Transverse colon (tissue), 4 donors: Measurements from ENCODE around the gene NEDD4L. TPM values are rescaled to one million over a fixed set of nuclear protein-coding genes. Genes with fewer than 3 reads are reported as not detected.

ENCODE experiments used
- DNase-seq: peaks from one replicate; pipeline ENCODE4 v3.0.0-alpha.2; 2019
- H3K27ac ChIP-seq, 4 donors: fragments of 200-600 bp; sonication (generic); 2 replicates each; pipeline ENCODE4 v1.5.1; 2016 to 2018; ENCODE audit warnings: inconsistent platforms in 4 of 4
- H3K27me3 ChIP-seq: fragments of 200-600 bp; sonication (generic); 2 replicates; pipeline ENCODE4 v1.5.1; 2017; ENCODE audit warnings: inconsistent platforms
- H3K36me3 ChIP-seq, 4 donors: fragments of 200-600 bp; sonication (generic); 2 replicates each; pipeline ENCODE4 v1.5.1; 2017 to 2019; ENCODE audit warnings: inconsistent platforms in 4 of 4
- H3K4me1 ChIP-seq, 4 donors: fragments of 200-600 bp; sonication (generic); 2 replicates each; pipeline ENCODE4 v1.5.1; 2017 to 2020; ENCODE audit warnings: inconsistent platforms in 4 of 4
- H3K4me3 ChIP-seq, 4 donors: fragments of 200-600 bp; sonication (generic); 1 replicate in 1 of 4; 2 replicates in 3 of 4; pipeline versions ENCODE4 v1.5.1 to v1.6.1; 2017 to 2019; ENCODE audit warnings: inconsistent platforms in 4 of 4
- H3K9me3 ChIP-seq, 2 donors: fragments of 200-600 bp; sonication (generic); 2 replicates each; pipeline ENCODE4 v1.5.1; 2017 to 2019; ENCODE audit warnings: inconsistent platforms in 2 of 2
- CTCF ChIP-seq, 5 experiments: fragments of 200-600 bp in 3 of 5; fragments of 450-650 bp in 2 of 5; sonication (generic) in 3 of 5; IDR thresholded peaks; 1 replicate in 2 of 5; 2 replicates in 3 of 5; pipeline ENCODE4 v1.5.1; 2016 to 2017; ENCODE audit warnings: antibody characterized with exemption in 5 of 5, inconsistent platforms in 3 of 5, mild to moderate bottlenecking in 2 of 5, moderate library complexity in 1 of 5
- EP300 ChIP-seq: sonication (generic); formaldehyde crosslinking; IDR thresholded peaks from one replicate; pipeline ENCODE4 v1.6.1; 2017; ENCODE audit warnings: antibody characterized with exemption, low read depth
- POLR2A ChIP-seq: fragments of 450-650 bp; IDR thresholded peaks from one replicate; pipeline ENCODE4 v1.6.1; 2016; ENCODE audit warnings: antibody characterized with exemption, mild to moderate bottlenecking, moderate library complexity
- POLR2AphosphoS5 ChIP-seq, 3 donors: sonication (generic); formaldehyde crosslinking; IDR thresholded peaks; one replicate each; pipeline ENCODE4 v1.6.1; 2016; ENCODE audit warnings: antibody characterized with exemption in 3 of 3
- WGBS, 2 donors: methylation state at CpG; one replicate each; pipeline ENCODE4 v1.1.5; 2018; ENCODE audit warnings: low coverage in 1 of 2; 5-methylcytosine and 5-hydroxymethylcytosine counted together
- in situ Hi-C, 4 donors: fragments of 200-750 bp; cut with MboI; loops; one replicate each; pipeline versions ENCODE4 v1.15.0 to v1.15.1; 2017; ENCODE audit warnings: low sequenced_read_pairs in 3 of 4, low pct_ligation_motif_present in 1 of 4, low pct_unique_long_range_greater_than_20kb in 1 of 4
- intact Hi-C: fragments of 100-400 bp; cut with DNase I; formaldehyde crosslinking; loops from one replicate; pipeline ENCODE4 v1.15.1; 2023; ENCODE audit warnings: low total_unique reads
- total RNA-seq, 4 donors: library from RNA; depleted of rRNA; stranded (reverse); fragments of >200 nt; gene quantifications; one replicate each; pipeline ENCODE4 v1.1.0, GENCODE V29; 2016

NEDD4L gene
- total RNA-seq, 4 donors from 2014 or later: 217 to 773 (median 305) TPM

- Histone ChIP-seq H3K27me3 (no peaks in the 10 kb centered on the region), H3K27ac (no peak overlapping the region), H3K4me3 (no peak overlapping the region), H3K36me3 (no peaks in the 10 kb centered on the region), H3K9me3 (no peaks in the 10 kb centered on the region), H3K4me1 (peaks cover 4 to 52% (median 40%) of the 10 kb centered on the region in 4 donors)
- no peak for DNase-seq
- intact Hi-C loops: no loop called here
- WGBS, 2 donors: 61 to 67% methylated on average over 1 of the region's 1 CpG
- in situ Hi-C loops: no loop called here
- no peak for TF ChIP-seq EP300
- TF ChIP-seq POLR2A: no peak
- TF ChIP-seq CTCF (IDR thresholded peaks at IDR 0.05): no peak
- no peak for TF ChIP-seq POLR2AphosphoS5 (IDR thresholded peaks at IDR 0.05)
These were observed 174.1 kb downstream of the NEDD4L start for GRCh38 chr18:58218117-58218516.

GRCh38 chr18:58221060-58221725 is 177.2 kb downstream of the NEDD4L start:
- H3K36me3 ChIP-seq: no peaks in the 10 kb centered on the region
- H3K4me3 ChIP-seq: peak overlapping the region in 3 of 4 donors; percentile 10 to 43 (median 26)
- intact Hi-C loops (no loop called here), in situ Hi-C loops (no loop called here)
- H3K9me3 ChIP-seq: no peaks in the 10 kb centered on the region
- WGBS, 2 donors: 40 to 71% methylated on average over 3 to 12 of the region's 12 CpGs
- DNase-seq: peak; percentile 81
- H3K4me1 ChIP-seq: peaks cover 4 to 64% (median 44%) of the 10 kb centered on the region in 4 donors
- H3K27me3 ChIP-seq: no peaks in the 10 kb centered on the region
- peak overlapping the region; percentile 82 to 84 (median 84) for H3K27ac ChIP-seq
- TF ChIP-seq POLR2AphosphoS5 (IDR thresholded peaks at IDR 0.05) (peak; percentile 75 to 97 (median 96)), EP300 (no peak), POLR2A (peak; percentile 93)

DNA sequence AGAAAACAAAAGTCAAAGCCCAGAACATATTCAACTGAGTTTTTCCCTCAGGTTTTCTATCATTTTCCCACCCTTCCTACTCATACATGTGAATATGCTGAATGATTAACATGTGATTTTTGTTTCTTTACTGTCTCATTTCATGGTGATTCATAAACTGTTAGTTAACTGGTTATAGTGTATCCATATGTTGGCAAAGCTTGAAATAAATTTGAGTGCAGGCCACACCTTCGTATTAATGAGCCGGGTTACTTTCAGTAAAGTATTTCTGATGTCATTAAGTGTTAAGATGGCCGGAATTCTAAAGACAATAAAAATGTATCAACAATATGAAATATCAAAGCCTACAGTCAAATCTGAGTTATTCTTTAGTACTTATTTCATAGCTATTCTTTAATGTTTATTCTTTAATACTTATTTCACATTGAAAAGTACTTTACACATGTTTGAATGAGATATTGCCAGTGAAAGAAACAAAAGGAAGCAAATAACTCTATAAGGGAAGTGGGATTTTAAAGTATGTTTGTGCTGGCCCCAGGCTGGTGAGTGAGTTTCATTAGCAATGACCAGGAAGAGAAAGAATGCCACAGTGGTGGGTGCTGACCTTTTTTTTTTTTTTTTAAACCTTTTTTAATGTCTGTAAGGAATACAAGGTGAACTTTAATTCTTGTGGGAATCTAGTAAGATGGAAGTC is 178.6 kb downstream of the NEDD4L start:
- no peak for DNase-seq
- Histone ChIP-seq H3K9me3 (no peaks in the 10 kb centered on the region), H3K4me3 (peak overlapping the region in 3 of 4 donors; percentile 10 to 43 (median 26)), H3K27ac (peak overlapping the region; percentile 82 to 84 (median 84)), H3K36me3 (no peaks in the 10 kb centered on the region), H3K4me1 (peaks cover 0 to 50% (median 35%) of the 10 kb centered on the region in 4 donors), H3K27me3 (no peaks in the 10 kb centered on the region)
- intact Hi-C loops (no loop called here), in situ Hi-C loops (no loop called here)
- WGBS, 2 donors: 19 to 45% methylated on average over 3 of the region's 3 CpGs
- no peak for TF ChIP-seq CTCF (IDR thresholded peaks at IDR 0.05)
- TF ChIP-seq POLR2A: no peak
- no peak for TF ChIP-seq POLR2AphosphoS5 (IDR thresholded peaks at IDR 0.05)
- no peak for TF ChIP-seq EP300

GRCh38 chr18:58223717-58224424 is 179.8 kb downstream of the NEDD4L start:
- TF ChIP-seq POLR2AphosphoS5 (IDR thresholded peaks at IDR 0.05): peak; percentile 14 to 85 (median 77)
- no peak for TF ChIP-seq EP300
- peak; percentile 69 for TF ChIP-seq POLR2A
- no peaks in the 10 kb centered on the region for H3K36me3 ChIP-seq
- peaks cover 0 to 44% (median 29%) of the 10 kb centered on the region in 4 donors for H3K4me1 ChIP-seq
- no peaks in the 10 kb centered on the region for H3K27me3 ChIP-seq
- H3K27ac ChIP-seq: peak overlapping the region; percentile 82 to 84 (median 84)
- H3K9me3 ChIP-seq: no peaks in the 10 kb centered on the region
- 0 to 35% methylated on average over 1 to 15 of the region's 15 CpGs for WGBS, 2 donors
- intact Hi-C loops: no loop called here
- peak overlapping the region in 1 of 4 donors; percentile 43 for H3K4me3 ChIP-seq
- in situ Hi-C loops: no loop called here
- DNase-seq: peak; percentile 66

DNA sequence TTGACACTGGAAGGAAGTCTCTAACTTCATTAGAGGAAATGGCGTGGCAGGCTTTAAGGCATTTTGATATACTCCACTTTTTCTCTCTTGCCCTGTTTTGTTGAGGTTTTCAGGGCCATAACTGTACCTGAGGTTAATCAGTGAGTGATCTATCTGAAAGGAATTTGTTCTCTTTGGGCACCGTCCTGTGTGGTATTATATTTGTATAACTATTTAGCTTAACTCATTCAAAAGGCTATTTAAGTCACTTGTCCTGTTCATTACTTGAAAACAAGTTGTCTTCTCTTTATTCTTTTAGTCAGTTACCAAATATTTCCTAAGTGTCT is 180.4 kb downstream of the NEDD4L start:
- intact Hi-C loops (no loop called here), in situ Hi-C loops (no loop called here)
- DNase-seq: no peak
- H3K4me1 ChIP-seq: peaks cover 0 to 44% (median 29%) of the 10 kb centered on the region in 4 donors
- TF ChIP-seq POLR2AphosphoS5 (IDR thresholded peaks at IDR 0.05) (no peak), CTCF (IDR thresholded peaks at IDR 0.05) (no peak), EP300 (no peak), POLR2A (no peak)
- WGBS, 2 donors: 21 to 31% methylated on average over 2 of the region's 2 CpGs
- H3K36me3 ChIP-seq: no peaks in the 10 kb centered on the region
- peak overlapping the region; percentile 82 to 84 (median 84) for H3K27ac ChIP-seq
- H3K9me3 ChIP-seq: no peaks in the 10 kb centered on the region
- H3K27me3 ChIP-seq: no peaks in the 10 kb centered on the region
- H3K4me3 ChIP-seq: peak overlapping the region in 1 of 4 donors; percentile 9
